ENCODE data around the gene FFAR4. TPM values are rescaled to one million over a fixed set of nuclear protein-coding genes. Genes with fewer than 3 reads are reported as not detected.

Gene FFAR4
- total RNA-seq, 1 experiment from 2014 or later, result not detected

GRCh38 chr10:93548376-93549071 lies 17.9 kb upstream of the FFAR4 start:
- Histone ChIP-seq H4K20me1 (ENCODE audit: insufficient read depth, low read depth, low read length) (no peaks in the 10 kb centered on the region), H3K9ac (ENCODE audit: low read length) (no peak overlapping the region), H3K27me3 (ENCODE audit: low read length) (no peaks in the 10 kb centered on the region), H2AFZ (ENCODE audit: low read length) (no peak overlapping the region), H3K4me1 (ENCODE audit: low read length) (no peaks in the 10 kb centered on the region), H3K9me2 (replicated peaks; ENCODE audit: insufficient read depth, low read length) (no peaks in the 10 kb centered on the region), H3K79me2 (ENCODE audit: low read length) (no peaks in the 10 kb centered on the region), H3K9me3 (ENCODE audit: low read length) (no peaks in the 10 kb centered on the region), H3K36me3 (ENCODE audit: insufficient read depth, low read length) (no peaks in the 10 kb centered on the region), H3K4me2 (ENCODE audit: low read depth, low read length, poor library complexity, severe bottlenecking) (no peak overlapping the region), H3K4me3 (ENCODE audit: low read length) (no peak overlapping the region), H3K27ac (ENCODE audit: low read length) (no peak overlapping the region)
- no peak for DNase-seq

GRCh38 chr10:93550606-93551005 lies 15.9 kb upstream of the FFAR4 start:
- Histone ChIP-seq H3K79me2 (ENCODE audit: low read length) (no peaks in the 10 kb centered on the region), H3K4me2 (ENCODE audit: low read depth, low read length, poor library complexity, severe bottlenecking) (no peak overlapping the region), H3K9me3 (ENCODE audit: low read length) (no peaks in the 10 kb centered on the region), H3K4me3 (ENCODE audit: low read length) (no peak overlapping the region), H3K36me3 (ENCODE audit: insufficient read depth, low read length) (no peaks in the 10 kb centered on the region), H3K9me2 (replicated peaks; ENCODE audit: insufficient read depth, low read length) (no peaks in the 10 kb centered on the region), H3K9ac (ENCODE audit: low read length) (no peak overlapping the region), H3K27me3 (ENCODE audit: low read length) (no peaks in the 10 kb centered on the region), H2AFZ (ENCODE audit: low read length) (no peak overlapping the region), H3K4me1 (ENCODE audit: low read length) (no peaks in the 10 kb centered on the region), H3K27ac (ENCODE audit: low read length) (no peak overlapping the region), H4K20me1 (ENCODE audit: insufficient read depth, low read depth, low read length) (no peaks in the 10 kb centered on the region)
- DNase-seq, result no peak

GRCh38 chr10:93552780-93553179 lies 13.7 kb upstream of the FFAR4 start:
- Histone ChIP-seq H3K4me3 (ENCODE audit: low read length) (no peak overlapping the region), H4K20me1 (ENCODE audit: insufficient read depth, low read depth, low read length) (no peaks in the 10 kb centered on the region), H3K9me3 (ENCODE audit: low read length) (no peaks in the 10 kb centered on the region), H3K27ac (ENCODE audit: low read length) (no peak overlapping the region), H3K27me3 (ENCODE audit: low read length) (no peaks in the 10 kb centered on the region), H3K4me2 (ENCODE audit: low read depth, low read length, poor library complexity, severe bottlenecking) (no peak overlapping the region), H2AFZ (ENCODE audit: low read length) (no peak overlapping the region), H3K9me2 (replicated peaks; ENCODE audit: insufficient read depth, low read length) (no peaks in the 10 kb centered on the region), H3K9ac (ENCODE audit: low read length) (no peak overlapping the region), H3K79me2 (ENCODE audit: low read length) (no peaks in the 10 kb centered on the region), H3K36me3 (ENCODE audit: insufficient read depth, low read length) (no peaks in the 10 kb centered on the region), H3K4me1 (ENCODE audit: low read length) (no peaks in the 10 kb centered on the region)
- no peak for DNase-seq

DNA sequence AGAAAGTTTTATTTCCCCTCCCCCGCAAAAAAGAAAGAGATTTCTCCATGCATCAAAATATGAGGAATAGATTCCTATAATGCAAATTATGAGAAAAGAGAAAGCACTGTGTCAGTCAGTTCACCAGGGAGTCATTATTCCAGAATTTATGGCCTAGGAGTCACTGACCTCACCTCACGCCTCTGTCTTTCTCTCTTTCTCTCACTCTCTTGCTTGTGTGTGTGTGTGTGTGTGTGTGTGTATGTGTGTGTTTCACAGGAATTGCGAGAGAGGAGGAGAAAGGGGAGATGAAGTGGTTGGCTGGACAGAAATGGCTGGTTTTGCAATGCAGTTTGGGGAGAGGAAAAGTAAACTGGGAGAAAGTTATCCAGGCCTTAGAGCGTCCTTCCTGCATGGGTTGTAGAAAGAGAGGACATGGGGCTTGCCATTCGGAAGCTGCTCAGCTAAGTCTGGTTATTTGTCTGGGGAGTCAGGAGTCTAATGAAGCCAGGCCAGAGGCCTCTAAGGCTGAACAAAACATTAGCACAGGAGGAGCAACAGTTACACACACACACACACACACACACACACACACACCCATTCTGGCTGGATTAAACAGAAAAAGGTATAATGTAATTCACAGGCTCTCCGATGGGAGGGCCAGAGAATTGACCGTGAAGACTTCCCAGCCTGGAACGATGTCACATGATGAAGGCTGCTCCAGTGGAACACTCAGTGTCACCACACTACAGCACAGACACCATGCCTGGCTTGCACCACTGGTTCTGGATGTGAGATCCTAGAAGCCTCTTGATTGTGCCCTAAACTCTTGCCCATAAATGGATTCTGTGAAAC lies 12.8 kb upstream of the FFAR4 start:
- H4K20me1 ChIP-seq (ENCODE audit: insufficient read depth, low read depth, low read length), result no peaks in the 10 kb centered on the region
- no peak overlapping the region for H3K4me3 ChIP-seq (ENCODE audit: low read length)
- H3K27me3 ChIP-seq (ENCODE audit: low read length), result no peaks in the 10 kb centered on the region
- H3K9me2 ChIP-seq (replicated peaks; ENCODE audit: insufficient read depth, low read length), result no peaks in the 10 kb centered on the region
- DNase-seq, result no peak
- H3K4me1 ChIP-seq (ENCODE audit: low read length), result no peaks in the 10 kb centered on the region
- no peaks in the 10 kb centered on the region for H3K9me3 ChIP-seq (ENCODE audit: low read length)
- H3K79me2 ChIP-seq (ENCODE audit: low read length), result no peaks in the 10 kb centered on the region
- no peak overlapping the region for H3K9ac ChIP-seq (ENCODE audit: low read length)
- no peak overlapping the region for H3K4me2 ChIP-seq (ENCODE audit: low read depth, low read length, poor library complexity, severe bottlenecking)
- H3K36me3 ChIP-seq (ENCODE audit: insufficient read depth, low read length), result no peaks in the 10 kb centered on the region
- H2AFZ ChIP-seq (ENCODE audit: low read length), result no peak overlapping the region
- no peak overlapping the region for H3K27ac ChIP-seq (ENCODE audit: low read length)

DNA sequence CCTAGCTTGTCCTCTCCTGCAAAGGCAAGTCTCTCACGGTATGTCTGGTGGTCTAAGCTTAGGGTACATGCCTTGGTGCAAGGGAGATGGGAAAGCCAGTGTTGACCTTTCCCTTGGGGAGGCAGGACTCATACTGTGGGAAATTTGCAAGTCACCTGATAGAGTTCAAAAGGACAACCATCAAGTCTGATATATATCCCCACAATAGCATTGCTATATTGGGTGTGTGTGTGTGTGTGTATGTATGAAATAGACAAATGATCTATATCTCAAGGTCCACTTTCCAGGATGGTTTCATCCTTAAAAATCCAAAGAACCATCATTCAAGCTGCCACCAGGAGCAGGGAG lies 12.2 kb upstream of the FFAR4 start:
- no peak overlapping the region for H3K9ac ChIP-seq (ENCODE audit: low read length)
- no peak for DNase-seq
- H4K20me1 ChIP-seq (ENCODE audit: insufficient read depth, low read depth, low read length), result no peaks in the 10 kb centered on the region
- H3K4me1 ChIP-seq (ENCODE audit: low read length), result no peaks in the 10 kb centered on the region
- no peaks in the 10 kb centered on the region for H3K9me2 ChIP-seq (replicated peaks; ENCODE audit: insufficient read depth, low read length)
- H3K79me2 ChIP-seq (ENCODE audit: low read length), result no peaks in the 10 kb centered on the region
- no peaks in the 10 kb centered on the region for H3K9me3 ChIP-seq (ENCODE audit: low read length)
- H3K36me3 ChIP-seq (ENCODE audit: insufficient read depth, low read length), result no peaks in the 10 kb centered on the region
- no peak overlapping the region for H3K4me3 ChIP-seq (ENCODE audit: low read length)
- no peak overlapping the region for H2AFZ ChIP-seq (ENCODE audit: low read length)
- no peak overlapping the region for H3K27ac ChIP-seq (ENCODE audit: low read length)
- no peak overlapping the region for H3K4me2 ChIP-seq (ENCODE audit: low read depth, low read length, poor library complexity, severe bottlenecking)
- H3K27me3 ChIP-seq (ENCODE audit: low read length), result no peaks in the 10 kb centered on the region

- H3K9me3 ChIP-seq (ENCODE audit: low read length), result no peaks in the 10 kb centered on the region
- H2AFZ ChIP-seq (ENCODE audit: low read length), result no peak overlapping the region
- DNase-seq, result peak; percentile 72
- no peaks in the 10 kb centered on the region for H3K9me2 ChIP-seq (replicated peaks; ENCODE audit: insufficient read depth, low read length)
- no peak overlapping the region for H3K4me2 ChIP-seq (ENCODE audit: low read depth, low read length, poor library complexity, severe bottlenecking)
- H3K9ac ChIP-seq (ENCODE audit: low read length), result no peak overlapping the region
- no peaks in the 10 kb centered on the region for H4K20me1 ChIP-seq (ENCODE audit: insufficient read depth, low read depth, low read length)
- no peak overlapping the region for H3K4me3 ChIP-seq (ENCODE audit: low read length)
- H3K4me1 ChIP-seq (ENCODE audit: low read length), result no peaks in the 10 kb centered on the region
- H3K36me3 ChIP-seq (ENCODE audit: insufficient read depth, low read length), result no peaks in the 10 kb centered on the region
- H3K27ac ChIP-seq (ENCODE audit: low read length), result no peak overlapping the region
- H3K79me2 ChIP-seq (ENCODE audit: low read length), result no peaks in the 10 kb centered on the region
- no peaks in the 10 kb centered on the region for H3K27me3 ChIP-seq (ENCODE audit: low read length)
Observed at GRCh38 chr10:93554760-93555432, 11.6 kb upstream of the FFAR4 start.

- Histone ChIP-seq H4K20me1 (ENCODE audit: insufficient read depth, low read depth, low read length) (no peaks in the 10 kb centered on the region), H3K9me2 (replicated peaks; ENCODE audit: insufficient read depth, low read length) (no peaks in the 10 kb centered on the region), H3K4me1 (ENCODE audit: low read length) (no peaks in the 10 kb centered on the region), H3K9ac (ENCODE audit: low read length) (no peak overlapping the region), H3K4me3 (ENCODE audit: low read length) (no peak overlapping the region), H3K36me3 (ENCODE audit: insufficient read depth, low read length) (no peaks in the 10 kb centered on the region), H3K79me2 (ENCODE audit: low read length) (no peaks in the 10 kb centered on the region), H2AFZ (ENCODE audit: low read length) (no peak overlapping the region), H3K27me3 (ENCODE audit: low read length) (no peaks in the 10 kb centered on the region), H3K4me2 (ENCODE audit: low read depth, low read length, poor library complexity, severe bottlenecking) (no peak overlapping the region), H3K9me3 (ENCODE audit: low read length) (no peaks in the 10 kb centered on the region), H3K27ac (ENCODE audit: low read length) (no peak overlapping the region)
- DNase-seq, result no peak
Observed at GRCh38 chr10:93559490-93559889, 7.0 kb upstream of the FFAR4 start.

DNA sequence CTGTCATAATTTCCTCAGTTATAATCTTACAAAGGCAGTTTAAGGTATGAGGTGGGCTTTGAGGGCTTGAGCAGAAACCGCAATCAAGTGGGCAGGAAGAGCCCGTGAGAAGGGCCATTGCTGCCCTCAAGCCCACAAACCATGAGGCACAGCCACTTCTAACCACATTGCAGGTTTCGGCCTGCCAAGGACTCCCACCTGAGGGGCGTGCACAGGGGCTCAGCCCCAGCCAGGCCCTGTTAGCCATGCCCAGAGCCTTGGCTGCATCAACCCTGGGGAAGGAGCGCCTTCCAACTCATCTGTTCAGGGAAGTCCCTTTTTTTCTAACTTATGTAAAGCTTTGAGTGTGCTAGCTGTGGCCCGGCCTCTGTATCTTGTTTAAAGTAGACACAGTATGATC lies 5.9 kb upstream of the FFAR4 start:
- no peaks in the 10 kb centered on the region for H3K79me2 ChIP-seq (ENCODE audit: low read length)
- H3K4me2 ChIP-seq (ENCODE audit: low read depth, low read length, poor library complexity, severe bottlenecking), result no peak overlapping the region
- H4K20me1 ChIP-seq (ENCODE audit: insufficient read depth, low read depth, low read length), result no peaks in the 10 kb centered on the region
- H3K9me3 ChIP-seq (ENCODE audit: low read length), result no peaks in the 10 kb centered on the region
- no peak overlapping the region for H2AFZ ChIP-seq (ENCODE audit: low read length)
- H3K36me3 ChIP-seq (ENCODE audit: insufficient read depth, low read length), result no peaks in the 10 kb centered on the region
- no peak overlapping the region for H3K9ac ChIP-seq (ENCODE audit: low read length)
- no peak overlapping the region for H3K4me3 ChIP-seq (ENCODE audit: low read length)
- H3K27me3 ChIP-seq (ENCODE audit: low read length), result no peaks in the 10 kb centered on the region
- no peak for DNase-seq
- no peaks in the 10 kb centered on the region for H3K9me2 ChIP-seq (replicated peaks; ENCODE audit: insufficient read depth, low read length)
- H3K27ac ChIP-seq (ENCODE audit: low read length), result no peak overlapping the region
- no peaks in the 10 kb centered on the region for H3K4me1 ChIP-seq (ENCODE audit: low read length)
